HEK293 (cell line): Measurements from ENCODE around the gene KRT15.

ENCODE experiments used
- BCL11A ChIP-seq: fragments of 450-650 bp; formaldehyde crosslinking; IDR thresholded peaks from 2 replicates; pipeline ENCODE4 v1.5.1; 2016; ENCODE audit warnings: low read depth, missing biosample characterization, missing genetic modification characterization
- EGR2 ChIP-seq: fragments of 450-650 bp; formaldehyde crosslinking; IDR thresholded peaks from 2 replicates; pipeline ENCODE4 v1.5.1; 2016; ENCODE audit warnings: low read depth, missing biosample characterization, missing genetic modification characterization
- HOXD13 ChIP-seq: sonication (generic); formaldehyde crosslinking; IDR thresholded peaks from 2 replicates; pipeline ENCODE4 v1.8.0; 2022; ENCODE audit warnings: missing genetic modification reagents, borderline replicate concordance
- PRDM2 ChIP-seq: fragments of 450-650 bp; formaldehyde crosslinking; IDR thresholded peaks from 2 replicates; pipeline ENCODE4 v1.5.1; 2016; ENCODE audit warnings: missing biosample characterization, missing genetic modification characterization, borderline replicate concordance
- SETDB1 ChIP-seq: IDR thresholded peaks from one replicate; pipeline ENCODE4 v1.6.1; 2017; ENCODE audit warnings: mild to moderate bottlenecking, low read length, moderate library complexity, mixed read lengths; ENCODE audit not compliant: insufficient read length
- TSHZ1 ChIP-seq: fragments of 450-650 bp; formaldehyde crosslinking; IDR thresholded peaks from 2 replicates; pipeline ENCODE4 v1.5.1; 2016; ENCODE audit warnings: missing biosample characterization, missing genetic modification characterization, borderline replicate concordance
- ZBTB21 ChIP-seq: fragments of 450-650 bp; formaldehyde crosslinking; IDR thresholded peaks from 2 replicates; pipeline ENCODE4 v1.5.1; 2017; ENCODE audit warnings: missing biosample characterization, missing genetic modification characterization
- ZBTB48 ChIP-seq: fragments of 450-650 bp; formaldehyde crosslinking; IDR thresholded peaks from 2 replicates; pipeline ENCODE4 v1.5.1; 2016; ENCODE audit warnings: missing biosample characterization, missing genetic modification characterization
- ZFHX2 ChIP-seq: fragments of 450-650 bp; formaldehyde crosslinking; conservative IDR thresholded peaks from 2 replicates; pipeline ENCODE4 v1.5.1; 2016; ENCODE audit warnings: missing biosample characterization, missing genetic modification characterization
- ZNF112 ChIP-seq: fragments of 450-650 bp; formaldehyde crosslinking; IDR thresholded peaks from 2 replicates; pipeline ENCODE4 v1.5.0; 2017; ENCODE audit warnings: missing biosample characterization, missing genetic modification characterization
- ZNF18 ChIP-seq: fragments of 450-650 bp; formaldehyde crosslinking; IDR thresholded peaks from 2 replicates; pipeline ENCODE4 v1.5.1; 2016; ENCODE audit warnings: missing biosample characterization, missing genetic modification characterization
- ZNF239 ChIP-seq: fragments of 450-650 bp; formaldehyde crosslinking; IDR thresholded peaks from 2 replicates; pipeline ENCODE4 v1.5.1; 2016; ENCODE audit warnings: missing biosample characterization, missing genetic modification characterization
- ZNF311 ChIP-seq: fragments of 450-650 bp; formaldehyde crosslinking; IDR thresholded peaks from 2 replicates; pipeline ENCODE4 v1.5.1; 2017; ENCODE audit warnings: missing biosample characterization, missing genetic modification characterization, borderline replicate concordance
- ZNF324 ChIP-seq: fragments of 450-650 bp; formaldehyde crosslinking; IDR thresholded peaks from 2 replicates; pipeline ENCODE4 v1.5.1; 2016; ENCODE audit warnings: missing biosample characterization, missing genetic modification characterization
- ZNF362 ChIP-seq: fragments of 450-650 bp; formaldehyde crosslinking; IDR thresholded peaks from 2 replicates; pipeline ENCODE4 v1.5.1; 2016; ENCODE audit warnings: missing biosample characterization, missing genetic modification characterization
- ZNF366 ChIP-seq: fragments of 450-650 bp; formaldehyde crosslinking; conservative IDR thresholded peaks from 2 replicates; pipeline ENCODE4 v1.5.1; 2016; ENCODE audit warnings: missing biosample characterization, missing genetic modification characterization
- ZNF548 ChIP-seq: fragments of 450-650 bp; formaldehyde crosslinking; IDR thresholded peaks from 2 replicates; pipeline ENCODE4 v1.5.1; 2016; ENCODE audit warnings: missing biosample characterization, missing genetic modification characterization
- ZNF621 ChIP-seq: fragments of 450-650 bp; formaldehyde crosslinking; IDR thresholded peaks from 2 replicates; pipeline ENCODE4 v1.5.1; 2017; ENCODE audit warnings: missing biosample characterization, missing genetic modification characterization
- ZNF626 ChIP-seq: fragments of 450-650 bp; sonication (Bioruptor Pico); formaldehyde crosslinking; IDR thresholded peaks from 2 replicates; pipeline ENCODE4 v1.5.1; 2018; ENCODE audit warnings: missing biosample characterization, missing genetic modification characterization, inconsistent platforms
- ZNF654 ChIP-seq: fragments of 450-650 bp; formaldehyde crosslinking; IDR thresholded peaks from 2 replicates; pipeline ENCODE4 v1.5.1; 2016; ENCODE audit warnings: low read depth, missing biosample characterization, missing genetic modification characterization
- ZNF670 ChIP-seq: fragments of 450-650 bp; formaldehyde crosslinking; IDR thresholded peaks from 2 replicates; pipeline ENCODE4 v1.5.1; 2016; ENCODE audit warnings: missing biosample characterization, missing genetic modification characterization, low read depth
- TF ChIP-seq, protein P1 (sequence below): fragments of 450-650 bp; formaldehyde crosslinking; IDR thresholded peaks from 2 replicates; pipeline ENCODE4 v1.5.1; 2017; ENCODE audit warnings: missing biosample characterization, missing genetic modification characterization
- TF ChIP-seq, protein P2 (sequence below): fragments of 450-650 bp; formaldehyde crosslinking; IDR thresholded peaks from 2 replicates; pipeline ENCODE4 v1.5.1; 2016; ENCODE audit warnings: missing biosample characterization, missing genetic modification characterization

KRT15 gene

DNA sequence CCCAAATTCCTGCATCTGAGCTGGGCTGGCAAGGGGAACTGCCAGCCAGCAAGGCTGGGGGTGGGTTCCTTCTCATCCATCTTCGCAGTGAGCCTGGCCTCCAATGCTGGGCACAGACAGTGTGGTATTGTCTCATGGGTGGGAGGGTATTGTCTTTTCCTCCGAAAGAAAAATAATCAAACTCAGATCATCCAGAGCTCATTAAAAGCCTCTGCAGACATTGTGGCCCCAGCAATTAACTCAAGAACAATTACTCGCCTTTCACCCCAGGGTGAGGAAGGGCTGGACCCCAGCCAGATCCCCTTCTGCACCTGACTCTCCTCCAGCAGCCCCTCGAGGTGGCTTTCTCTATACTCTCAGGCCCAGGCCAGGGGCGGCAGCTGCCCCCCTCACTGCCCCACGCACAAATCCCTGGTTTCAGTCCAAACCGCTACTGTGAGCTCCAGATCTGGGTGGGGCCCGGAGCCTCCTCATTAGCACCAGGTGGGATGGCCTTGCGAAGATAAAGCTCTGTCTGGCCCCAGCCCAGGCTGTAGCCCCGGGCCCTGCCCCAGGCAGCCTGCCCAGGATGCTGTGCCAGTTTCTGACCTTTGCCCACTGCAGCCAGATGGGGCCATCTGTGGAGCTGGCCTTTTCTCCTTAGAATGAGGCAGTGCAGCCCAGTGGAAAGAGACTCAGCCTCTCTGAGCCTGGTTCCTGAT is 2.3 kb upstream of the KRT15 start (continued):
- TF ChIP-seq EGR2 (tag by site-specific recombination) = peak; percentile 55
- TF ChIP-seq ZFHX2 = peak; percentile 59
- no peak for TF ChIP-seq ZNF362
- TF ChIP-seq ZNF112 = no peak
- no peak for TF ChIP-seq ZNF654 (tag by site-specific recombination)
- no peak for TF ChIP-seq ZNF239 (tag by site-specific recombination)
- TF ChIP-seq ZNF18 = no peak
- TF ChIP-seq, protein P1, sequence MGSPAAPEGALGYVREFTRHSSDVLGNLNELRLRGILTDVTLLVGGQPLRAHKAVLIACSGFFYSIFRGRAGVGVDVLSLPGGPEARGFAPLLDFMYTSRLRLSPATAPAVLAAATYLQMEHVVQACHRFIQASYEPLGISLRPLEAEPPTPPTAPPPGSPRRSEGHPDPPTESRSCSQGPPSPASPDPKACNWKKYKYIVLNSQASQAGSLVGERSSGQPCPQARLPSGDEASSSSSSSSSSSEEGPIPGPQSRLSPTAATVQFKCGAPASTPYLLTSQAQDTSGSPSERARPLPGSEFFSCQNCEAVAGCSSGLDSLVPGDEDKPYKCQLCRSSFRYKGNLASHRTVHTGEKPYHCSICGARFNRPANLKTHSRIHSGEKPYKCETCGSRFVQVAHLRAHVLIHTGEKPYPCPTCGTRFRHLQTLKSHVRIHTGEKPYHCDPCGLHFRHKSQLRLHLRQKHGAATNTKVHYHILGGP (tag by site-specific recombination) = no peak
- no peak for TF ChIP-seq ZBTB48
- no peak for TF ChIP-seq ZNF548 (tag by site-specific recombination)
- TF ChIP-seq ZNF670 (tag by site-specific recombination) = no peak
- TF ChIP-seq HOXD13 (CRISPR knock-in tag) = 0 out of 2 replicates have a peak, but pooled peaks have one; percentile 9
- no peak for TF ChIP-seq ZBTB21 (tag by site-specific recombination)
- TF ChIP-seq, protein P2, sequence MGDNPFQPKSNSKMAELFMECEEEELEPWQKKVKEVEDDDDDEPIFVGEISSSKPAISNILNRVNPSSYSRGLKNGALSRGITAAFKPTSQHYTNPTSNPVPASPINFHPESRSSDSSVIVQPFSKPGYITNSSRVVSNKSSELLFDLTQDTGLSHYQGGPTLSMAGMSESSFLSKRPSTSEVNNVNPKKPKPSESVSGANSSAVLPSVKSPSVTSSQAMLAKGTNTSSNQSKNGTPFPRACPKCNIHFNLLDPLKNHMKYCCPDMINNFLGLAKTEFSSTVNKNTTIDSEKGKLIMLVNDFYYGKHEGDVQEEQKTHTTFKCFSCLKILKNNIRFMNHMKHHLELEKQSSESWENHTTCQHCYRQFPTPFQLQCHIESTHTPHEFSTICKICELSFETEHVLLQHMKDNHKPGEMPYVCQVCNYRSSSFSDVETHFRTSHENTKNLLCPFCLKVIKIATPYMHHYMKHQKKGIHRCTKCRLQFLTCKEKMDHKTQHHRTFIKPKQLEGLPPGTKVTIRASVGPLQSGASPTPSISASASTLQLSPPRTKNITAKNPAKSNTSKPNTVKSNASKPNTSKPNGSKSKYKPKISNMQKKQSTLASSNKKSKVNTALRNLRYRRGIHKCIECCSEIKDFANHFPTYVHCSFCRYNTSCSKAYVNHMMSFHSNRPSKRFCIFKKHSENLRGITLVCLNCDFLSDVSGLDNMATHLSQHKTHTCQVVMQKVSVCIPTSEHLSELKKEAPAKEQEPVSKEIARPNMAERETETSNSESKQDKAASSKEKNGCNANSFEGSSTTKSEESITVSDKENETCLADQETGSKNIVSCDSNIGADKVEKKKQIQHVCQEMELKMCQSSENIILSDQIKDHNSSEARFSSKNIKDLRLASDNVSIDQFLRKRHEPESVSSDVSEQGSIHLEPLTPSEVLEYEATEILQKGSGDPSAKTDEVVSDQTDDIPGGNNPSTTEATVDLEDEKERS (tag by site-specific recombination) = no peak
- peak; percentile 70 for TF ChIP-seq ZNF366 (tag by site-specific recombination)
- no peak for TF ChIP-seq ZNF626 (tag by site-specific recombination)
- TF ChIP-seq ZNF621 (tag by site-specific recombination) = no peak
- no peak for TF ChIP-seq ZNF311 (tag by site-specific recombination)
- peak; percentile 64; the same call in 1 of the 2 replicates for TF ChIP-seq BCL11A (tag by site-specific recombination)
- no peak for TF ChIP-seq SETDB1
- TF ChIP-seq TSHZ1 = 0 out of 2 replicates have a peak, but pooled peaks have one; percentile 6
- no peak for TF ChIP-seq PRDM2 (tag by site-specific recombination)
- TF ChIP-seq ZNF324 (tag by site-specific recombination) = no peak
